HG03439 (cell line): ENCODE results near the gene FLRT3.

Experiments used
- ATAC-seq: cut with Tn5 transposase; IDR thresholded peaks from one replicate; pipeline ENCODE4 v1.9.1; 2021; ENCODE audit warnings: mild to moderate bottlenecking, moderate library complexity; ENCODE audit not compliant: unreplicated experiment

Gene FLRT3

DNA sequence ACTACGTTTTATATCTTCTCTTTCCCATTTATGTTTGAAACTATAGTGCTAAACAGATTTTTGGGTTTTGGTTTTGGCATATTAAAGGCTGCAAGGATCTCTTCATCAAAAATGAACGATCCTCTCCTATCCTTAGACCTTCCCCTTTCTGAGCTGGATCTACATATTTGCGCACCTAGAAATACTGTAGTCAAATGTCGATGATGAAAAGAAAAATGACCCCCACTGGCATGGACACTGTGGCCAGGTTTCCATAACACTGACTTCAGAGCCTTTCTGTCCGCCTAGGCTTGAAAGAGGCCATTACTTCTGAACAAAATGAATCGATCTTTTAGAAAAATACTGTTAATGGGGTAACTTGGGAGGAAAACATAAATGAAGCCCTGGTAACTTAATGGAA lies 5.8 kb downstream of the FLRT3 start:
- no peak for ATAC-seq

GRCh38 chr20:14319704-14320103 lies 17.7 kb downstream of the FLRT3 start:
- ATAC-seq: no peak

DNA sequence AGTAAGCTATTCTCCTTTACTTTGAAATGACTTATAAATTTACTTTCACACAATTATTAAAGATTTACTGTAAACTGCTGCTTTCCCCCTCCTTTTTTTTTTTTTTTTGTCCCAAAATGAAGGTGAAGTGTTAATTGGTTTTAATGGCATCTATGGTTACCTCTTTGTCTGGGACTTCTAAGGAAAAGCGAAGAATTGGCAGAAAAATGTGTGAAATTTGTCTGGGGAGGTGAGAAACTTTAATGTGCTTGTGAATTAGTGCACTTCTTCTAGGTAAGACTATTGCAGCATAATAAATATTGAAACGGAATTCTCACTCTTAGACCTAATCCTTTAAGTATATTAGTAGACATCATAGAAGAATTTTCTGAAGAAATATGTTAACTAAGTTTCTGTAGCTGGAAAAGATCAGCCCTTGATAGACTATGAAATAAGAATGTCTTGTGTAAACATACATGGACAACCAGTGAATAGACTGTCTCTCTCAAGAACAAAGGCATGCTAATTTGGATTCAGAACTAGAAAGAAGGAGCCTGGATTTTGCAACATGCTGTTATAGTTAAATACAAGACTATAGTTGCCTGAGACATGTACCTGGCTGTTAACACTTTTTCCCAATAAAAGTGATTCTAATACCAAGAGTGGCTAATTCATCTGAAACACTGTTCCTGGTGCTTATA lies 23.9 kb downstream of the FLRT3 start:
- no peak for ATAC-seq

GRCh38 chr20:14312001-14312400 lies 25.4 kb downstream of the FLRT3 start:
- ATAC-seq: no peak

GRCh38 chr20:14310977-14311627 lies 26.3 kb downstream of the FLRT3 start:
- ATAC-seq: no peak

- no peak for ATAC-seq
These were observed 29.5 kb downstream of the FLRT3 start for GRCh38 chr20:14307956-14308355.

DNA sequence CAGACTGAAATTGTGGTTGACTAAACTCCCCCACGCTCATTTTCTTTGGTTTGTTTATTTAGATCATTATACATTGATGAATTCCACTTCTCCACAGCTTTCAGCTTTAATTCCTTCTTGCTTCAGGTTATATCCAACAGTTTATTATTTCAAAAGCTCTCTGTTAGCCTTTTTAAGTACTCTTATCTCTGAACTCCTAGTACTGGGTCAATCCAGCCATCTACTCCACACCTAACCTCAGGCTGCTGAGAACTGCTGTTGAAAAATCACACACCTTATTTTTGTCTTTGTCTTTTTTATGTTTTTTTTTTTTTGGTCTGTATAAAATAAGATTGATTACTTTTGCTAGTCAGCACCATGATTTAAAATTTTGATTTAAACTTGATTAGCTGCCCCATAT lies 32.9 kb downstream of the FLRT3 start:
- ATAC-seq: no peak

DNA sequence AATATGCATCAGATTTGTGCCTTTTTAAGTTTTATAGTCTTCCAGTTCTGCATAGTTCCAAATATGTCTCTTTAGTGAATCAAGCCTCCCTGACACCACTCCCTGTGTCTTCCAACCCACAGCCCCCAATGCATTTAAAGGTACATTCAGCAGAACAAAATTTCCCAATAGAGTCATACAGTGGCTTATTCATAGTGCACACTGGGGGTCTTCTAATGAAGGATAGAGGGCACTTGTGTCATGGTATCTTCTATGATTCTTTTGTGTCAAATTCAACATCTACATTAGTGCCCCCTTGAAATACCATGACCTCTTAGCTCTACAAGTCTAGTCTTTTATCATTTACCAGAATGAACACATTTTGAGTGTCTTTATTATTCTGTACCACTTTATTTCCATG lies 33.8 kb downstream of the FLRT3 start:
- no peak for ATAC-seq

- no peak for ATAC-seq
These were observed 34.3 kb downstream of the FLRT3 start for GRCh38 chr20:14303106-14303505.

DNA sequence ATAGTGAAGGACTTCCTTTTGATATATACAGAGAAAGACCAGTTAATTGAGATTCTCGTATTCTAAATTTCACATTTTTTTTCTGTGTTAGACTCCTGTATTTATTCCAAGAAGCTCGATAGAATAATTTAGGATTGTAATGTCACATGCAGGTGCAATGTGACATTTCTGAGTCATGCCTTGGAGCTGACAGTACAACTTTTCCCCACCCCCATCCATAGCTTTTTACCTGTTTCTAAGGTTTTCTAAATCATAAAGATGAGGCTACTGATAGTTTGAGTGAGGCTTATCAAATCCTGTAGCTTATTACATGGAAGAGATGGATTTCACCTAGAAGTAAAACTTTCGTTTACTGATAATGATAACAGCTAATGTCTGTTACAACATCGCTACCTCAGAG lies 37.6 kb downstream of the FLRT3 start:
- ATAC-seq: no peak

- no peak for ATAC-seq
These were observed 41.6 kb downstream of the FLRT3 start for GRCh38 chr20:14295770-14296309.

DNA sequence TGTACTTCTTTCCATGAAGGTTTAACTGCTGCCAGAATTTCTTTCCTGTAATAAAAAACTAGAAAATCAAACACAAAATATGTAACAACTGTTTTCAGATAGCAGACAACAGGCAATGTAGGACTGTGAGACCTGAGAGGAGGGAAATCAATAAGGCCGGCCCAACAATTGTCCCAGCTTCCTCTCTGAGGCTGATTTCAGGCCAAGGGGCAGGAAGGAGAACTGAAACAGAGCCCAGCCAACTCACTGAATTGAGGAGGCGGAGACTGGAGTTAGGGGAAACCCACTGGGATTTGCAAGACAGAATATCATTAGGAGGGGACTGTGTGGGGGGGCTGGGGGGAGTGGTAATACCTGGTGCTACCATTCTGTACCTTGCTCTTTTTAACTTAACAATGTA lies 42.2 kb downstream of the FLRT3 start:
- ATAC-seq: no peak

DNA sequence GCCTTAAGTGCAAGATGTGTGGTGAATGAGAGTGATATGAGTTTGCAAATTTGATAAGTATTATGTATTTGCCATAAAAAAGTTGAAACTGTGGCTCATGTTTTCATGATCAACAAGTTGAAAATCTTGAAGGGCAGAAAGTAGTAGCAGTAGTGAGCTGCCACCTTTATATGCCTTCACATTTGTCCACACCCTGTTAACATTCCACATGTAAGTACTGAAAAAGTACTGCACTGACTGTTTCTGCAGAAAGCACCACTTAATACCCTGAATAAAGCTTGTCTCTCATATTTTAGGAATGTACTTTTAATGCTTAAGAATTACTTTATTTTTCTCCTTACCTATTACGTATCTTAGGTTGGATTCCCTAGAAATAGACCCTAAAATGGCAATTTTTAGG lies 45.9 kb downstream of the FLRT3 start:
- no peak for ATAC-seq

- no peak for ATAC-seq
These were observed 48.8 kb downstream of the FLRT3 start for GRCh38 chr20:14288341-14289330.

DNA sequence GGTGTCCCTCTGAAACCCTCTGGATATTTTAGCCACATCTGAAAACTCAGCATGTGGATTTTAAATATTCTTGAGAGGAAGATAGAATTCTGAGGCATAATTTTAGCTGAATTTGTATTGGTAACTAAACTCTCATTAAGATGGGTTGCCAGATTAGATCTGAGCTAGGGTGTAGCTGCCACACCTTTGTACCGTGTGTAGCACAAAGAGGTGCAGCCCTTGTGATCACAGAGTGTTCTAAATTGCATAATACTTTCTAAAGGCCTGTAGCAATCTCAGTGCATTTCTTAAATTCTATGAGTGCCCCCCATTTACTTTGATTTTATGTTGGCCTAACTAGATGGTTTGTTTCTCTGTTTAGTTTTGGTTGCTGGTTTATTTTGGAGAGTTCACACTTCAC lies 53.0 kb downstream of the FLRT3 start:
- ATAC-seq: no peak

DNA sequence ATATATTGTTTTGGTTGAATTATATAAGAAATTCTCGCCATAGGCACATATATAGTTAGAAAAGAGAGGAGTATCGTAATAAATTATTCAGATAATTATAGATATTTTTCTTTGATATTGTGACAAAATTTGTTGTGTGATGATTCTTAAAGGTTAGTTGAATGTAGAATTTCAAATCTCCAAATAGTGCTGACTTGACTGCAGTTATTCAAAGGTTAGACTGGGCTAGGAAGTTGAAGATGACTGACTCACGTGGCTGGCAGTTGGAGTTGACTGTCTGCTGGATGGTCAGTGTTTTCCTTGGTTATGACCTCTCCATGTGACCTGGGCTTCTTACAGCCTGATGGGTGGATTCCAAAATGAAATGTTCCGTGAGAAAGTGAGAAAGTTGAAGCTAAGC lies 55.3 kb downstream of the FLRT3 start:
- ATAC-seq: no peak
